Stomach (tissue), 4 donors: ENCODE measurements around the gene ZMPSTE24.

Experiments used
- CTCF ChIP-seq, 7 experiments: fragments of 450-650 bp in 4 of 7; fragments of 200-600 bp in 3 of 7; sonication (generic) in 3 of 7; IDR thresholded peaks; one replicate each; pipeline ENCODE4 v1.5.1; 2016 to 2019; ENCODE audit warnings: antibody characterized with exemption in 7 of 7, control low read depth in 2 of 7, mild to moderate bottlenecking in 1 of 7
- EP300 ChIP-seq: sonication (generic); formaldehyde crosslinking; IDR thresholded peaks from one replicate; pipeline ENCODE4 v1.6.1; 2017; ENCODE audit warnings: antibody characterized with exemption
- POLR2AphosphoS5 ChIP-seq, 3 donors: sonication (generic); formaldehyde crosslinking; IDR thresholded peaks; one replicate each; pipeline ENCODE4 v1.6.1; 2016; ENCODE audit warnings: antibody characterized with exemption in 3 of 3

GRCh38 chr1:40210511-40211204 lies 47.4 kb upstream of the ZMPSTE24 start:
- TF ChIP-seq POLR2AphosphoS5 (IDR thresholded peaks at IDR 0.05) (no peak), CTCF (IDR thresholded peaks at IDR 0.05) (no peak), EP300 (no peak)
